SU-DHL-6 (cell line): ENCODE results near the gene CNTN1.

Experiments used
- H2AFZ ChIP-seq: fragments of 200-600 bp; sonication (generic); 2 replicates; pipeline ENCODE4 v1.6.1; 2014; ENCODE audit warnings: low read depth, mild to moderate bottlenecking, moderate library complexity, mixed read lengths, antibody characterized with exemption, low read length; ENCODE audit not compliant: severe bottlenecking
- H3F3A ChIP-seq: fragments of 200-600 bp; shearing (Covaris generic); 2 replicates; pipeline ENCODE4 v1.6.0; 2016; ENCODE audit warnings: antibody characterized with exemption, mild to moderate bottlenecking; ENCODE audit not compliant: insufficient read depth
- H3K27ac ChIP-seq: fragments of 200-600 bp; sonication (generic); 2 replicates; pipeline ENCODE4 v1.5.1; 2016; ENCODE audit warnings: low read depth, mild to moderate bottlenecking, low read length, moderate library complexity, mixed read lengths
- H3K27me3 ChIP-seq: fragments of 200-600 bp; sonication (generic), shearing (Covaris generic); 2 replicates; pipeline ENCODE4 v1.6.0; 2014; ENCODE audit warnings: mild to moderate bottlenecking, low read length
- H3K36me3 ChIP-seq: fragments of 200-600 bp; sonication (generic); 2 replicates; pipeline ENCODE4 v1.6.1; 2014; ENCODE audit warnings: mild to moderate bottlenecking, low read length, mixed read lengths
- H3K4me2 ChIP-seq: fragments of 300-600, 200-600 bp; shearing (Covaris generic), sonication (generic); 2 replicates; pipeline ENCODE4 v1.6.0; 2014; ENCODE audit warnings: low read length, low read depth, mild to moderate bottlenecking; ENCODE audit not compliant: poor library complexity, severe bottlenecking
- H3K4me3 ChIP-seq: fragments of 200-600 bp; sonication (generic); 2 replicates; pipeline ENCODE4 v1.5.1; 2014; ENCODE audit warnings: antibody characterized with exemption, low read length, mild to moderate bottlenecking, mixed read lengths; ENCODE audit not compliant: insufficient read depth, poor library complexity, severe bottlenecking
- H3K79me2 ChIP-seq: fragments of 200-600 bp; sonication (generic); 2 replicates; pipeline ENCODE4 v1.6.1; 2014; ENCODE audit warnings: mild to moderate bottlenecking, low read length, moderate library complexity; ENCODE audit not compliant: insufficient read depth
- H3K9ac ChIP-seq: fragments of 200-600 bp; sonication (generic); 2 replicates; pipeline ENCODE4 v1.7.0; 2014; ENCODE audit warnings: mild to moderate bottlenecking, low read length
- H3K9me2 ChIP-seq: fragments of 200-600 bp; sonication (generic); replicated peaks from 2 replicates; pipeline ENCODE4 v1.6.1; 2014; ENCODE audit warnings: low read length; ENCODE audit not compliant: insufficient read depth
- H3K9me3 ChIP-seq: fragments of 200-600 bp; sonication (generic); 2 replicates; pipeline ENCODE4 v1.6.1; 2014; ENCODE audit warnings: low read length, mixed read lengths; ENCODE audit not compliant: insufficient read depth
- H4K20me1 ChIP-seq: fragments of 200-600 bp; sonication (generic); 2 replicates; pipeline ENCODE4 v1.6.1; 2014; ENCODE audit warnings: low read depth, mild to moderate bottlenecking, antibody characterized with exemption, low read length, moderate library complexity, mixed read lengths
- CTCF ChIP-seq: fragments of 200-600 bp; sonication (generic); IDR thresholded peaks from one replicate; pipeline ENCODE4 v1.5.1; 2017; ENCODE audit warnings: antibody characterized with exemption, mild to moderate bottlenecking, low read length, moderate library complexity; ENCODE audit not compliant: insufficient read depth, poor library complexity, severe bottlenecking
- EZH2phosphoT487 ChIP-seq: fragments of 200-600 bp; sonication (generic), shearing (Covaris generic); conservative IDR thresholded peaks from 2 replicates; pipeline ENCODE4 v1.6.1; 2018; ENCODE audit warnings: mild to moderate bottlenecking, antibody characterized with exemption, low read length, moderate library complexity, mixed read lengths

CNTN1 gene

GRCh38 chr12:40988355-40988754 lies 296.1 kb downstream of the CNTN1 start:
- no peaks in the 10 kb centered on the region for H3K9me2 ChIP-seq
- H3K9ac ChIP-seq, result no peak overlapping the region
- no peaks in the 10 kb centered on the region for H3F3A ChIP-seq
- H3K27ac ChIP-seq, result no peak overlapping the region
- H3K79me2 ChIP-seq, result no peaks in the 10 kb centered on the region
- no peak overlapping the region for H3K4me2 ChIP-seq
- TF ChIP-seq CTCF (no peak), EZH2phosphoT487 (no peak)
- H3K9me3 ChIP-seq, result no peaks in the 10 kb centered on the region
- no peaks in the 10 kb centered on the region for H3K27me3 ChIP-seq
- H3K4me3 ChIP-seq, result no peak overlapping the region
- H3K36me3 ChIP-seq, result no peaks in the 10 kb centered on the region
- no peaks in the 10 kb centered on the region for H4K20me1 ChIP-seq
- no peak overlapping the region for H2AFZ ChIP-seq

GRCh38 chr12:40988824-40989223 lies 296.6 kb downstream of the CNTN1 start:
- Histone ChIP-seq H3F3A (no peaks in the 10 kb centered on the region), H3K9ac (no peak overlapping the region), H3K9me3 (no peaks in the 10 kb centered on the region), H4K20me1 (no peaks in the 10 kb centered on the region), H3K79me2 (no peaks in the 10 kb centered on the region), H3K27me3 (no peaks in the 10 kb centered on the region), H3K4me2 (no peak overlapping the region), H3K9me2 (no peaks in the 10 kb centered on the region), H2AFZ (no peak overlapping the region), H3K36me3 (no peaks in the 10 kb centered on the region), H3K4me3 (no peak overlapping the region), H3K27ac (no peak overlapping the region)
- TF ChIP-seq EZH2phosphoT487, result no peak
- no peak for TF ChIP-seq CTCF

GRCh38 chr12:40989785-40990184 lies 297.5 kb downstream of the CNTN1 start:
- Histone ChIP-seq H3K79me2 (no peaks in the 10 kb centered on the region), H3K9me2 (no peaks in the 10 kb centered on the region), H3F3A (no peaks in the 10 kb centered on the region), H3K4me2 (no peak overlapping the region), H3K36me3 (no peaks in the 10 kb centered on the region), H3K9me3 (no peaks in the 10 kb centered on the region), H3K27ac (no peak overlapping the region), H3K27me3 (no peaks in the 10 kb centered on the region), H2AFZ (no peak overlapping the region), H4K20me1 (no peaks in the 10 kb centered on the region), H3K4me3 (no peak overlapping the region), H3K9ac (no peak overlapping the region)
- TF ChIP-seq EZH2phosphoT487 (no peak), CTCF (no peak)
